Measurements from ENCODE around the gene AOC3.

AOC3 gene

GRCh38 chr17:42906772-42907446, 55.9 kb downstream of the AOC3 start:
- no peaks in the 10 kb centered on the region for H3K4me1 ChIP-seq (ENCODE audit: control insufficient read depth in 2 of 2, insufficient read depth in 2 of 2, low read length in 2 of 2)
- H3K27ac ChIP-seq (ENCODE audit: low read depth in 2 of 2, low read length in 2 of 2): no peak overlapping the region
- no peaks in the 10 kb centered on the region for H3K9me3 ChIP-seq (ENCODE audit: control insufficient read depth in 2 of 2, low read length in 2 of 2)
- no peak overlapping the region for H3K9ac ChIP-seq (ENCODE audit: low read depth in 1 of 2, low read length in 2 of 2)
- H3K27me3 ChIP-seq (ENCODE audit: control insufficient read depth in 2 of 2, insufficient read depth in 2 of 2, low read length in 2 of 2): peaks cover 23 to 33% of the 10 kb centered on the region in 2 donors
- no peak overlapping the region for H3K4me3 ChIP-seq (ENCODE audit: low read length in 2 of 2)
- no peaks in the 10 kb centered on the region for H3K36me3 ChIP-seq (ENCODE audit: control insufficient read depth in 2 of 2, insufficient read depth in 2 of 2, low read length in 2 of 2)

All from mucosa of rectum (tissue), 2 donors.